NB4 (cell line): ENCODE data around the gene RAB25.

ENCODE experiments used
- MYC ChIP-seq: IDR thresholded peaks from 2 replicates; pipeline ENCODE4 v1.6.1; 2011; ENCODE audit warnings: low read depth, low read length
- POLR2A ChIP-seq: IDR thresholded peaks from 2 replicates; pipeline ENCODE4 v1.6.1; 2011; ENCODE audit warnings: mild to moderate bottlenecking; ENCODE audit not compliant: insufficient read length; ENCODE audit errors: extremely low read depth
- TF ChIP-seq, protein P1 (sequence below): IDR thresholded peaks from one replicate; pipeline ENCODE4 v1.5.1; 2012; ENCODE audit warnings: low read depth, low read length
- TF ChIP-seq, protein P2 (sequence below): IDR thresholded peaks from 2 replicates; pipeline ENCODE4 v1.6.1; 2011; ENCODE audit warnings: low read depth, low read length

DNA sequence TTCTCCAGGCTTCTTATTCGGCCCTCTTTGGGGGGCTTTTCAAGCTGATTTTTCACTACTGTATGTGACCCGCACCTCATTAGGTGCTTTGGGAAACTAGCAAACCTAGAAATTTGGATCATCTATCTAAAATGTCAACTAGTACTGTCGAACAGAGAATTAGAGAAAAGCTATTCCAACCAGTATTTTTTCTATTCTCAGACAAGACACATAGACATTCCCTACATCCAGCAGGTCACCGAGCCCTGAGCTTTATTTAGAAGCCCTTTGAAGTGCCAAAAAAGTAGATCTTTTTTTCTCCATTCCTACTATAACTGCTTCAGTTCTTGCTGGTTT, 39.9 kb upstream of the RAB25 start:
- TF ChIP-seq, protein P1, sequence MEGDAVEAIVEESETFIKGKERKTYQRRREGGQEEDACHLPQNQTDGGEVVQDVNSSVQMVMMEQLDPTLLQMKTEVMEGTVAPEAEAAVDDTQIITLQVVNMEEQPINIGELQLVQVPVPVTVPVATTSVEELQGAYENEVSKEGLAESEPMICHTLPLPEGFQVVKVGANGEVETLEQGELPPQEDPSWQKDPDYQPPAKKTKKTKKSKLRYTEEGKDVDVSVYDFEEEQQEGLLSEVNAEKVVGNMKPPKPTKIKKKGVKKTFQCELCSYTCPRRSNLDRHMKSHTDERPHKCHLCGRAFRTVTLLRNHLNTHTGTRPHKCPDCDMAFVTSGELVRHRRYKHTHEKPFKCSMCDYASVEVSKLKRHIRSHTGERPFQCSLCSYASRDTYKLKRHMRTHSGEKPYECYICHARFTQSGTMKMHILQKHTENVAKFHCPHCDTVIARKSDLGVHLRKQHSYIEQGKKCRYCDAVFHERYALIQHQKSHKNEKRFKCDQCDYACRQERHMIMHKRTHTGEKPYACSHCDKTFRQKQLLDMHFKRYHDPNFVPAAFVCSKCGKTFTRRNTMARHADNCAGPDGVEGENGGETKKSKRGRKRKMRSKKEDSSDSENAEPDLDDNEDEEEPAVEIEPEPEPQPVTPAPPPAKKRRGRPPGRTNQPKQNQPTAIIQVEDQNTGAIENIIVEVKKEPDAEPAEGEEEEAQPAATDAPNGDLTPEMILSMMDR, result no peak
- TF ChIP-seq POLR2A (no peak), MYC (no peak)
- TF ChIP-seq, protein P2, sequence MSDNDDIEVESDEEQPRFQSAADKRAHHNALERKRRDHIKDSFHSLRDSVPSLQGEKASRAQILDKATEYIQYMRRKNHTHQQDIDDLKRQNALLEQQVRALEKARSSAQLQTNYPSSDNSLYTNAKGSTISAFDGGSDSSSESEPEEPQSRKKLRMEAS, result no peak
